Keratinocyte (primary cell): ENCODE measurements around the gene OR5M8. TPM values are rescaled to one million over a fixed set of nuclear protein-coding genes. Genes with fewer than 3 reads are reported as not detected.

Experiments
- DNase-seq: peaks from one replicate; pipeline ENCODE4 v3.0.0-alpha.2; 2011; ENCODE audit warnings: low read depth, missing footprints, low spot score
- FAIRE-seq: peaks from 2 replicates; lab custom pipeline; 2011; peaks lifted over from hg19 to GRCh38; lab: Jason Lieb, UNC
- H2AFZ ChIP-seq: 2 replicates; pipeline ENCODE4 v1.6.0; 2012; ENCODE audit warnings: low read length, control low read depth, inconsistent platforms; ENCODE audit not compliant: control insufficient read depth
- H3K27ac ChIP-seq: 2 replicates; pipeline ENCODE4 v1.5.1; 2011; ENCODE audit warnings: low read length; ENCODE audit not compliant: control insufficient read depth, insufficient read depth
- H3K27me3 ChIP-seq: 3 replicates; pipeline ENCODE4 v1.6.0; 2011; ENCODE audit warnings: low read length; ENCODE audit not compliant: control insufficient read depth, insufficient read depth; ENCODE audit errors: extremely low read depth
- H3K36me3 ChIP-seq, 2 experiments: 2 replicates in 1 of 2; 3 replicates in 1 of 2; pipeline ENCODE4 v1.5.1; 2011; ENCODE audit warnings: low read length in 2 of 2, mild to moderate bottlenecking in 1 of 2; ENCODE audit not compliant: control insufficient read depth in 2 of 2, insufficient read depth in 2 of 2; ENCODE audit errors: extremely low read depth in 1 of 2
- H3K4me1 ChIP-seq: 3 replicates; pipeline ENCODE4 v1.5.1; 2011; ENCODE audit warnings: low read length; ENCODE audit not compliant: control insufficient read depth, insufficient read depth; ENCODE audit errors: extremely low read depth
- H3K4me2 ChIP-seq: 3 replicates; pipeline ENCODE4 v1.6.0; 2011; ENCODE audit warnings: low read depth, low read length; ENCODE audit not compliant: control insufficient read depth, insufficient read depth; ENCODE audit errors: extremely low read depth
- H3K4me3 ChIP-seq, 3 experiments: fragments of 200-600 bp in 1 of 3; sonication (generic) in 1 of 3; 2 replicates in 2 of 3; 3 replicates in 1 of 3; pipeline ENCODE4 v1.5.1; 2011 to 2016; ENCODE audit warnings: low read length in 3 of 3, mild to moderate bottlenecking in 3 of 3, control low read depth in 2 of 3, inconsistent platforms in 1 of 3, low read depth in 1 of 3, mixed read lengths in 1 of 3, mixed run types in 1 of 3, moderate library complexity in 1 of 3; ENCODE audit not compliant: control insufficient read depth in 2 of 3, insufficient read depth in 2 of 3; ENCODE audit errors: extremely low read depth in 1 of 3
- H3K79me2 ChIP-seq: 2 replicates; pipeline ENCODE4 v1.6.0; 2012; ENCODE audit warnings: low read length; ENCODE audit not compliant: control insufficient read depth, insufficient read depth
- H3K9ac ChIP-seq: 3 replicates; pipeline ENCODE4 v1.6.0; 2011; ENCODE audit warnings: low read length; ENCODE audit not compliant: control insufficient read depth, insufficient read depth; ENCODE audit errors: extremely low read depth
- H3K9me1 ChIP-seq: 3 replicates; pipeline ENCODE4 v1.6.0; 2011; ENCODE audit warnings: low read length; ENCODE audit not compliant: control insufficient read depth, insufficient read depth; ENCODE audit errors: extremely low read depth
- H3K9me3 ChIP-seq: 2 replicates; pipeline ENCODE4 v1.5.1; 2012; ENCODE audit warnings: low read depth, low read length; ENCODE audit not compliant: control insufficient read depth
- H4K20me1 ChIP-seq: 3 replicates; pipeline ENCODE4 v1.6.0; 2011; ENCODE audit warnings: low read length; ENCODE audit not compliant: control insufficient read depth, insufficient read depth; ENCODE audit errors: extremely low read depth
- CTCF ChIP-seq, 3 experiments: IDR thresholded peaks in 1 of 3; conservative IDR thresholded peaks in 1 of 3; optimal IDR thresholded peaks in 1 of 3; 2 replicates in 2 of 3; 3 replicates in 1 of 3; pipeline versions ENCODE3 to v1.5.1; 2011; ENCODE audit warnings: low read length in 3 of 3, mild to moderate bottlenecking in 3 of 3, moderate library complexity in 2 of 3, control low read depth in 1 of 3, inconsistent platforms in 1 of 3; ENCODE audit not compliant: insufficient read depth in 2 of 3; ENCODE audit errors: extremely low read depth in 1 of 3
- EZH2 ChIP-seq: IDR thresholded peaks from one replicate; pipeline ENCODE4 v1.6.1; 2012; ENCODE audit warnings: inconsistent platforms, mild to moderate bottlenecking, low read length, moderate library complexity
- dilution Hi-C: fragments of 300-500 bp; cut with MboI; formaldehyde crosslinking; loops from one replicate; pipeline ENCODE4 v1.7.0; 2020; ENCODE audit warnings: low sequenced_read_pairs; ENCODE audit not compliant: extremely low pct_ligation_motif_present
- polyA plus RNA-seq, 5 experiments: library from polyadenylated mRNA; depleted of rRNA in 3 of 5; stranded (reverse) in 3 of 5; stranded (forward) in 1 of 5; unstranded in 1 of 5; fragments of >200 nt; gene quantifications; 1 replicate in 1 of 5; 2 replicates in 3 of 5; 3 replicates in 1 of 5; pipeline versions ENCODE4 v1.2.1 to v1.2.3, GENCODE V29; 2011 to 2012; ENCODE audit warnings: missing spikeins in 2 of 5, low read depth in 1 of 5, low replicate concordance in 1 of 5

The OR5M8 gene
- polyA plus RNA-seq, 1 donor (not counting 4 experiments of a cell fraction or from before 2014, with no cell fraction given) = not detected

DNA sequence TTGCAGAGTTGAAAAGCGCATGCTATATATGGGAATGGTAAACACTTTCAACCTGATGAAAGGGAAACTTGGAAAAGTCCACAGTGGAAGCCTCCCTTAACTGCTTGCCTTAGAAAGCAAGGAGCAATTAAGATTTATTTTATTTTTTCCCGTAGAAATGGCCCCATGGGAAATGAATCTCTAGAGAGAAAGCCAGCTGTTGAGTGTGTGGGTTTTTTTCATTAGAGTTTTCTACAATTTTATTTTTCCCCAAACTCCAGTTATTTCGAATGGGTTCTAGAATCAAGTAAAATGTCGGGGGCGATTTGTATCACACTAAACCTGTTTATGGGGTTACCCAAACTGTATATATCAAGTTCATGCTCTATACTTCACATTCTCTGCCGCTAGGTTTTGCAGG lies 17.9 kb downstream of the OR5M8 start, which contains the start of gene OR5M3:
Gene OR5M3 (minus strand): TSS at position 101 of the 400 bp plus-strand sequence. CDS start 2,855 bp downstream, outside the sequence.
- no peaks in the 10 kb centered on the region for H4K20me1 ChIP-seq
- H3K9ac ChIP-seq = no peak within 1 kb of the TSS
- H3K4me1 ChIP-seq = no peaks in the 10 kb centered on the region
- no peaks in the 10 kb centered on the region for H3K9me1 ChIP-seq
- FAIRE-seq (no peak), DNase-seq (no peak)
- H3K79me2 ChIP-seq = no peaks in the 10 kb centered on the region
- TF ChIP-seq CTCF (optimal IDR thresholded peaks at IDR 0.05 in 1 of 3, IDR thresholded peaks at IDR 0.05 in 1 of 3, conservative IDR thresholded peaks at IDR 0.05 in 1 of 3; ENCODE audit: extremely low read depth in 1 of 3, insufficient read depth in 2 of 3, low read length in 3 of 3) = no peak
- TF ChIP-seq EZH2 = no peak
- no peak within 1 kb of the TSS for H3K4me2 ChIP-seq
- H3K36me3 ChIP-seq = no peaks in the 10 kb centered on the region
- dilution Hi-C loops = no loop called here
- no peaks in the 10 kb centered on the region for H3K27me3 ChIP-seq
- H2AFZ ChIP-seq = no peak within 1 kb of the TSS
- no peaks in the 10 kb centered on the region for H3K9me3 ChIP-seq
- H3K27ac ChIP-seq = no peak within 1 kb of the TSS
- no peak within 1 kb of the TSS for H3K4me3 ChIP-seq

DNA sequence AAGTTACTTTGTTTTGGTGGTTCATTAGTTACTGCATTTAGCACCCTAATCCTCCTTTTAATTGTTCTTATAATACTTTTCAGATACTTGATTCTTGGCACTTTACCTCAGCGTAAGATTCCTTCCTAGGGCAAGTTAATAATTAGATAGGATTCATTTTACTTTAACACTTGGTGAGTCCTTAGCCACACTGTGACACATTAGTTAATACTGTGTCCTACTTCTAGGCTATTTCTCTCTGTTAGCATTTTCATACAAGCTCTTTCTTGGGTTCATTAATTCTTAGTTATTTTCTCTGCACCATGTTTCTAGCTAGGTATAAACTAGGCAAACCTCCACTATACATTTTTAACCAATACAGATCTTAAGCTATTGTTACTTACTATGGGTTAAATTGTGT lies 34.1 kb downstream of the OR5M8 start:
- Histone ChIP-seq H3K9ac (no peak overlapping the region), H3K4me1 (no peaks in the 10 kb centered on the region), H3K27ac (no peak overlapping the region), H3K9me1 (no peaks in the 10 kb centered on the region), H3K4me2 (no peak overlapping the region), H2AFZ (no peak overlapping the region), H4K20me1 (no peaks in the 10 kb centered on the region), H3K36me3 (no peaks in the 10 kb centered on the region), H3K9me3 (no peaks in the 10 kb centered on the region), H3K79me2 (no peaks in the 10 kb centered on the region), H3K27me3 (no peaks in the 10 kb centered on the region), H3K4me3 (no peak overlapping the region)
- dilution Hi-C loops = no loop called here
- DNase-seq (no peak), FAIRE-seq (no peak)
- TF ChIP-seq CTCF (optimal IDR thresholded peaks at IDR 0.05 in 1 of 3, IDR thresholded peaks at IDR 0.05 in 1 of 3, conservative IDR thresholded peaks at IDR 0.05 in 1 of 3; ENCODE audit: extremely low read depth in 1 of 3, insufficient read depth in 2 of 3, low read length in 3 of 3) = no peak
